C4-2B (cell line): Measurements from ENCODE around the gene TSEN54.
A peak's percentile ranks its signal among the peaks of the same experiment; 100 is the strongest.

Experiments used
- ZFX ChIP-seq: fragments of 450-650 bp; IDR thresholded peaks from 2 replicates; pipeline ENCODE4 v1.6.1; 2017
- TF ChIP-seq, protein P1 (sequence below): fragments of 450-650 bp; conservative IDR thresholded peaks from 2 replicates; pipeline ENCODE4 v1.5.1; 2017; ENCODE audit warnings: mild to moderate bottlenecking

DNA sequence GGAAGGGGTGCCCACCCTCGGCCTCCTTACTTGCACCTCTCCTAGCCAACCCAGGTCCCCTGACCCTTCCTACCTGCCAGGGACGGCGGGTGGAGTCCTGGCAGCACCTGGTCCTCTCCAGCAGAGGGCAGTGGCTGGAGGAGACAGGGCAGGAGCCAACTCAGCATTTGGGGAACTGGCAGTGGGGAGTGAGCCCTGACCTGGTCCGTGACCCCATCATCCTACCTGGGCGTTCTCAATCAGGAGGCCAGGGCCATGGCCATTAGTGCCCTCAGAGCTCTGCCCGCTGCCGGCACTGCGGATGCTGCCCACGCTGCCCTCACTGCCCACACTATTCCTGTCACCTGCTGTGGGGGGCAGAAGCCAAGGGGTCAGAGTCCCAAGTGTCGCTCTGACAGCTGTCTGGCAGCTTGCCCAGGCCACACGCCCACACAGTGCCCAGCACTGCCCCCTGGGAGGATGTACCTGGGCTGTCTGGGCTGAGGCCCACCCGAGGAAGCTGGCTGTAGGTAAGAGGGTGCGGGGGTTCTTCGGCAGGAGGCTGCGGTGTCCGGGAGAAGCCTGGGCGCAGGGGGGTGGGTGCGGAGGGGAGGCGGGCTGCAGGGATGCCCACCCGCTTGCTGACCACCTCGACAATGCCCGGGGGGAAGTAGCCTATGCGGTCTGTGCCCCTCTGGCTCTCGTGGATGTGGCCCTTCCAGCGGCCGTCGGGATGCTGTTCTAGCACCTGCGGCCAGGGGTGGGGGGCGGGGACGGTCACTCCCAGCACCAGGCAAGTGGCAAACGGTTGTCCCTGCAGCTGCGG, 11.8 kb upstream of the TSEN54 start:
- TF ChIP-seq, protein P1, sequence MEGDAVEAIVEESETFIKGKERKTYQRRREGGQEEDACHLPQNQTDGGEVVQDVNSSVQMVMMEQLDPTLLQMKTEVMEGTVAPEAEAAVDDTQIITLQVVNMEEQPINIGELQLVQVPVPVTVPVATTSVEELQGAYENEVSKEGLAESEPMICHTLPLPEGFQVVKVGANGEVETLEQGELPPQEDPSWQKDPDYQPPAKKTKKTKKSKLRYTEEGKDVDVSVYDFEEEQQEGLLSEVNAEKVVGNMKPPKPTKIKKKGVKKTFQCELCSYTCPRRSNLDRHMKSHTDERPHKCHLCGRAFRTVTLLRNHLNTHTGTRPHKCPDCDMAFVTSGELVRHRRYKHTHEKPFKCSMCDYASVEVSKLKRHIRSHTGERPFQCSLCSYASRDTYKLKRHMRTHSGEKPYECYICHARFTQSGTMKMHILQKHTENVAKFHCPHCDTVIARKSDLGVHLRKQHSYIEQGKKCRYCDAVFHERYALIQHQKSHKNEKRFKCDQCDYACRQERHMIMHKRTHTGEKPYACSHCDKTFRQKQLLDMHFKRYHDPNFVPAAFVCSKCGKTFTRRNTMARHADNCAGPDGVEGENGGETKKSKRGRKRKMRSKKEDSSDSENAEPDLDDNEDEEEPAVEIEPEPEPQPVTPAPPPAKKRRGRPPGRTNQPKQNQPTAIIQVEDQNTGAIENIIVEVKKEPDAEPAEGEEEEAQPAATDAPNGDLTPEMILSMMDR, result peak; percentile 86
- no peak for TF ChIP-seq ZFX
